ENCODE results near the gene HAND2.

HAND2 gene

GRCh38 chr4:173573725-173574124 is 43.7 kb upstream of the HAND2 start:
- Histone ChIP-seq H3K36me3 (replicated peaks; ENCODE audit: low read depth, low read length) (no peaks in the 10 kb centered on the region), H3K4me2 (ENCODE audit: low read length) (no peak overlapping the region), H3K4me1 (ENCODE audit: low read length) (no peaks in the 10 kb centered on the region), H3K27me3 (ENCODE audit: low read depth, low read length) (no peaks in the 10 kb centered on the region), H4K20me1 (ENCODE audit: insufficient read depth, low read length) (no peaks in the 10 kb centered on the region), H3K9ac (ENCODE audit: low read length) (no peak overlapping the region), H3K27ac (ENCODE audit: low read length) (no peak overlapping the region), H3K79me2 (ENCODE audit: low read length) (no peaks in the 10 kb centered on the region), H3K4me3 (ENCODE audit: low read length) (no peak overlapping the region), H2AFZ (ENCODE audit: low read depth, low read length) (no peak overlapping the region), H3K9me3 (ENCODE audit: insufficient read depth, low read length) (no peaks in the 10 kb centered on the region)
- TF ChIP-seq CTCF (IDR thresholded peaks at IDR 0.05; ENCODE audit: low read depth, low read length) (no peak), EZH2phosphoT487 (IDR thresholded peaks at IDR 0.05; ENCODE audit: low read depth) (no peak)

- H3K4me1 ChIP-seq (ENCODE audit: low read length): no peaks in the 10 kb centered on the region
- no peaks in the 10 kb centered on the region for H4K20me1 ChIP-seq (ENCODE audit: insufficient read depth, low read length)
- no peaks in the 10 kb centered on the region for H3K27me3 ChIP-seq (ENCODE audit: low read depth, low read length)
- no peak overlapping the region for H3K4me2 ChIP-seq (ENCODE audit: low read length)
- H3K36me3 ChIP-seq (replicated peaks; ENCODE audit: low read depth, low read length): no peaks in the 10 kb centered on the region
- no peak overlapping the region for H3K27ac ChIP-seq (ENCODE audit: low read length)
- H3K79me2 ChIP-seq (ENCODE audit: low read length): no peaks in the 10 kb centered on the region
- no peak overlapping the region for H2AFZ ChIP-seq (ENCODE audit: low read depth, low read length)
- no peak for TF ChIP-seq CTCF (IDR thresholded peaks at IDR 0.05; ENCODE audit: low read depth, low read length)
- TF ChIP-seq EZH2phosphoT487 (IDR thresholded peaks at IDR 0.05; ENCODE audit: low read depth): no peak
- H3K9ac ChIP-seq (ENCODE audit: low read length): no peak overlapping the region
- no peak overlapping the region for H3K4me3 ChIP-seq (ENCODE audit: low read length)
- H3K9me3 ChIP-seq (ENCODE audit: insufficient read depth, low read length): no peaks in the 10 kb centered on the region
Measured at GRCh38 chr4:173573286-173573685, 43.3 kb upstream of the HAND2 start.

GRCh38 chr4:173572493-173573129 is 42.6 kb upstream of the HAND2 start:
- Histone ChIP-seq H3K4me3 (ENCODE audit: low read length) (no peak overlapping the region), H3K9ac (ENCODE audit: low read length) (no peak overlapping the region), H3K36me3 (replicated peaks; ENCODE audit: low read depth, low read length) (no peaks in the 10 kb centered on the region), H2AFZ (ENCODE audit: low read depth, low read length) (no peak overlapping the region), H3K9me3 (ENCODE audit: insufficient read depth, low read length) (no peaks in the 10 kb centered on the region), H3K79me2 (ENCODE audit: low read length) (no peaks in the 10 kb centered on the region), H4K20me1 (ENCODE audit: insufficient read depth, low read length) (no peaks in the 10 kb centered on the region), H3K4me2 (ENCODE audit: low read length) (no peak overlapping the region), H3K27me3 (ENCODE audit: low read depth, low read length) (no peaks in the 10 kb centered on the region), H3K4me1 (ENCODE audit: low read length) (no peaks in the 10 kb centered on the region), H3K27ac (ENCODE audit: low read length) (no peak overlapping the region)
- TF ChIP-seq CTCF (IDR thresholded peaks at IDR 0.05; ENCODE audit: low read depth, low read length) (no peak), EZH2phosphoT487 (IDR thresholded peaks at IDR 0.05; ENCODE audit: low read depth) (no peak)

- H3K27ac ChIP-seq (ENCODE audit: low read length): no peak overlapping the region
- no peak overlapping the region for H3K9ac ChIP-seq (ENCODE audit: low read length)
- H3K4me1 ChIP-seq (ENCODE audit: low read length): no peaks in the 10 kb centered on the region
- TF ChIP-seq EZH2phosphoT487 (IDR thresholded peaks at IDR 0.05; ENCODE audit: low read depth) (no peak), CTCF (IDR thresholded peaks at IDR 0.05; ENCODE audit: low read depth, low read length) (no peak)
- no peaks in the 10 kb centered on the region for H3K27me3 ChIP-seq (ENCODE audit: low read depth, low read length)
- H3K4me3 ChIP-seq (ENCODE audit: low read length): no peak overlapping the region
- H2AFZ ChIP-seq (ENCODE audit: low read depth, low read length): no peak overlapping the region
- H4K20me1 ChIP-seq (ENCODE audit: insufficient read depth, low read length): no peaks in the 10 kb centered on the region
- no peaks in the 10 kb centered on the region for H3K36me3 ChIP-seq (replicated peaks; ENCODE audit: low read depth, low read length)
- H3K4me2 ChIP-seq (ENCODE audit: low read length): no peak overlapping the region
- no peaks in the 10 kb centered on the region for H3K9me3 ChIP-seq (ENCODE audit: insufficient read depth, low read length)
- no peaks in the 10 kb centered on the region for H3K79me2 ChIP-seq (ENCODE audit: low read length)
Measured at GRCh38 chr4:173571620-173572019, 41.6 kb upstream of the HAND2 start.
